Right lobe of liver (tissue), 6 donors: Measurements from ENCODE around the gene CAB39L. TPM values are rescaled to one million over a fixed set of nuclear protein-coding genes. Genes with fewer than 3 reads are reported as not detected.

Experiments used
- ATAC-seq, 4 donors: fragments of 200-7000 bp; cut with Tn5 transposase; one replicate each; pipeline ENCODE4 v1.9.1; 2020; ENCODE audit warnings: mild to moderate bottlenecking in 4 of 4, moderate library complexity in 4 of 4
- DNase-seq, 3 donors: peaks; one replicate each; pipeline ENCODE4 v3.0.0-alpha.2; 2020
- H3K27ac ChIP-seq, 3 donors: fragments of 200-600 bp; one replicate each; pipeline ENCODE4 v1.8.0; 2022
- H3K27me3 ChIP-seq, 2 donors: fragments of 200-600 bp; one replicate each; pipeline ENCODE4 v1.8.0; 2022
- H3K36me3 ChIP-seq, 4 donors: fragments of 200-600 bp; sonication (generic) in 1 of 4; one replicate each; pipeline versions ENCODE4 v1.5.1 to v1.8.0; 2017 to 2022; ENCODE audit warnings: control low read depth in 1 of 4
- H3K4me1 ChIP-seq, 4 donors: fragments of 200-600 bp; sonication (generic) in 1 of 4; one replicate each; pipeline versions ENCODE4 v1.5.1 to v1.8.0; 2017 to 2022; ENCODE audit warnings: control low read depth in 1 of 4
- H3K4me3 ChIP-seq, 3 donors: fragments of 200-600 bp; one replicate each; pipeline ENCODE4 v1.8.0; 2022
- H3K9me3 ChIP-seq, 4 donors: fragments of 200-600 bp; sonication (generic) in 1 of 4; one replicate each; pipeline versions ENCODE4 v1.5.1 to v1.8.0; 2017 to 2022; ENCODE audit warnings: control low read depth in 1 of 4
- CTCF ChIP-seq, 4 donors: fragments of 200-600 bp in 3 of 4; fragments of 450-650 bp in 1 of 4; IDR thresholded peaks; one replicate each; pipeline versions ENCODE4 v1.5.1 to v1.8.0; 2016 to 2022; ENCODE audit warnings: antibody characterized with exemption in 4 of 4, mild to moderate bottlenecking in 2 of 4
- POLR2A ChIP-seq: fragments of 450-650 bp; IDR thresholded peaks from one replicate; pipeline ENCODE4 v1.6.1; 2017; ENCODE audit warnings: antibody characterized with exemption, mild to moderate bottlenecking
- WGBS: methylation state at CpG from one replicate; pipeline ENCODE4 v1.1.6; 2018; ENCODE audit warnings: low coverage, low lambda C conversion rate; ENCODE audit not compliant: insufficient coverage; ENCODE audit errors: missing lambda C conversion rate; 5-methylcytosine and 5-hydroxymethylcytosine counted together
- intact Hi-C, 2 donors: fragments of 100-400 bp; cut with DNase I; formaldehyde crosslinking; loops; one replicate each; pipeline versions ENCODE4 v1.11.2 to v1.14.1; 2022
- total RNA-seq, 6 experiments: library from RNA; depleted of rRNA in 2 of 6; stranded (reverse); fragments of >200 nt in 2 of 6; fragmentation: NEBNext Ultra II Directional in 3 of 6; extraction: Animal tissue kit (Norgen Biotek cat#: 25700) in 3 of 6; gene quantifications; one replicate each; pipeline versions ENCODE4 v1.1.0 to v1.2.4, GENCODE V29; 2016 to 2023
- donor health status: DM: no; HTN: yes; CAD: no.
- donor health status: DM: no; HTN: no; CAD: no.
- donor health status: DM: no; HTN: no; CAD: no.
- donor health status: DM: no; HTN: yes; CAD: no.
- donor health status: DM: no; HTN: yes; CAD: no.

CAB39L gene
- total RNA-seq, 6 experiments from 2014 or later: 1.9 to 4.1 (median 2.8) TPM

GRCh38 chr13:49323344-49323743 lies 120.5 kb downstream of the CAB39L start:
- ATAC-seq: no peak
- Histone ChIP-seq H3K9me3 (no peaks in the 10 kb centered on the region), H3K36me3 (no peaks in the 10 kb centered on the region), H3K4me3 (no peak overlapping the region), H3K4me1 (peaks cover 0 to 21% (median 4%) of the 10 kb centered on the region in 4 donors), H3K27me3 (no peaks in the 10 kb centered on the region), H3K27ac (no peak overlapping the region)
- TF ChIP-seq CTCF (IDR thresholded peaks at IDR 0.05): no peak
- no peak for TF ChIP-seq POLR2A
- DNase-seq: no peak
- 97% methylated on average over 7 of the region's 7 CpGs for WGBS
- intact Hi-C loops: no loop called here

- intact Hi-C loops: no loop called here
- H3K36me3 ChIP-seq: no peaks in the 10 kb centered on the region
- no peaks in the 10 kb centered on the region for H3K9me3 ChIP-seq
- DNase-seq (no peak), ATAC-seq (no peak)
- no peak overlapping the region for H3K27ac ChIP-seq
- H3K27me3 ChIP-seq: no peaks in the 10 kb centered on the region
- TF ChIP-seq POLR2A: no peak
- TF ChIP-seq CTCF (IDR thresholded peaks at IDR 0.05): no peak
- peaks cover 0 to 19% (median 4%) of the 10 kb centered on the region in 4 donors for H3K4me1 ChIP-seq
- H3K4me3 ChIP-seq: no peak overlapping the region
- WGBS: 100% methylated on average over 2 of the region's 2 CpGs
Observed at GRCh38 chr13:49322702-49323101, 121.2 kb downstream of the CAB39L start.

- Histone ChIP-seq H3K9me3 (no peaks in the 10 kb centered on the region), H3K4me1 (peaks cover 0 to 2% (median 0%) of the 10 kb centered on the region in 4 donors), H3K27me3 (no peaks in the 10 kb centered on the region), H3K36me3 (no peaks in the 10 kb centered on the region), H3K27ac (no peak overlapping the region), H3K4me3 (no peak overlapping the region)
- intact Hi-C loops: no loop called here
- TF ChIP-seq CTCF (IDR thresholded peaks at IDR 0.05): no peak
- TF ChIP-seq POLR2A: no peak
- DNase-seq (no peak), ATAC-seq (no peak)
- 89% methylated on average over 2 of the region's 2 CpGs for WGBS
Observed at GRCh38 chr13:49320975-49321374, 122.9 kb downstream of the CAB39L start.

GRCh38 chr13:49319951-49320350 lies 123.9 kb downstream of the CAB39L start:
- no peaks in the 10 kb centered on the region for H3K4me1 ChIP-seq
- 89% methylated on average over 2 of the region's 2 CpGs for WGBS
- intact Hi-C loops: no loop called here
- H3K27ac ChIP-seq: no peak overlapping the region
- no peaks in the 10 kb centered on the region for H3K36me3 ChIP-seq
- TF ChIP-seq CTCF (IDR thresholded peaks at IDR 0.05) (no peak), POLR2A (no peak)
- no peak for DNase-seq
- ATAC-seq: no peak
- H3K27me3 ChIP-seq: no peaks in the 10 kb centered on the region
- H3K9me3 ChIP-seq: no peaks in the 10 kb centered on the region
- no peak overlapping the region for H3K4me3 ChIP-seq

GRCh38 chr13:49319551-49319950 lies 124.3 kb downstream of the CAB39L start:
- TF ChIP-seq POLR2A (no peak), CTCF (IDR thresholded peaks at IDR 0.05) (no peak)
- Histone ChIP-seq H3K4me1 (no peaks in the 10 kb centered on the region), H3K4me3 (no peak overlapping the region), H3K9me3 (no peaks in the 10 kb centered on the region), H3K36me3 (no peaks in the 10 kb centered on the region), H3K27ac (no peak overlapping the region), H3K27me3 (no peaks in the 10 kb centered on the region)
- DNase-seq: no peak
- intact Hi-C loops: no loop called here
- ATAC-seq: no peak
